Peyer's patch (tissue), 4 donors: ENCODE measurements around the gene SPEM2. TPM values are rescaled to one million over a fixed set of nuclear protein-coding genes. Genes with fewer than 3 reads are reported as not detected.

Experiments used
- DNase-seq, 3 donors: peaks; one replicate each; pipeline ENCODE4 v3.0.0-alpha.2; 2017 to 2019
- H3K27ac ChIP-seq, 4 donors: fragments of 200-600 bp; sonication (generic); one replicate each; pipeline ENCODE4 v1.5.1; 2016 to 2019
- H3K27me3 ChIP-seq, 2 donors: fragments of 200-600 bp; sonication (generic); one replicate each; pipeline ENCODE4 v1.5.1; 2019
- H3K36me3 ChIP-seq, 3 donors: fragments of 200-600 bp; sonication (generic); one replicate each; pipeline ENCODE4 v1.5.1; 2016 to 2019
- H3K4me1 ChIP-seq, 4 donors: fragments of 200-600 bp; sonication (generic); one replicate each; pipeline ENCODE4 v1.5.1; 2016 to 2019
- H3K4me3 ChIP-seq, 4 donors: fragments of 200-600 bp; sonication (generic); 1 replicate in 3 of 4; 2 replicates in 1 of 4; pipeline ENCODE4 v1.5.1; 2016 to 2019; ENCODE audit warnings: mild to moderate bottlenecking in 1 of 4
- H3K9me3 ChIP-seq, 4 donors: fragments of 200-600 bp; sonication (generic); one replicate each; pipeline ENCODE4 v1.5.1; 2016 to 2019; ENCODE audit warnings: mild to moderate bottlenecking in 1 of 4
- CTCF ChIP-seq, 6 experiments: fragments of 450-650 bp in 4 of 6; fragments of 200-600 bp in 2 of 6; sonication (generic) in 1 of 6; IDR thresholded peaks; one replicate each; pipeline ENCODE4 v1.5.1; 2017 to 2019; ENCODE audit warnings: antibody characterized with exemption in 6 of 6, mild to moderate bottlenecking in 3 of 6, moderate library complexity in 1 of 6
- POLR2A ChIP-seq, 2 donors: fragments of 450-650 bp; IDR thresholded peaks; one replicate each; pipeline ENCODE4 v1.5.1; 2017; ENCODE audit warnings: antibody characterized with exemption in 2 of 2, mild to moderate bottlenecking in 2 of 2, moderate library complexity in 2 of 2
- total RNA-seq, 4 donors: library from RNA; depleted of rRNA; stranded (reverse); fragments of >200 nt; gene quantifications; one replicate each; pipeline ENCODE4 v1.1.0, GENCODE V29; 2016

SPEM2 gene
- total RNA-seq, 4 donors from 2014 or later = not detected

- TF ChIP-seq CTCF (IDR thresholded peaks at IDR 0.05) = no peak
- Histone ChIP-seq H3K4me1 (peaks cover 0 to 7% (median 0%) of the 10 kb centered on the region in 4 donors), H3K27me3 (no peaks in the 10 kb centered on the region), H3K4me3 (no peak overlapping the region), H3K27ac (no peak overlapping the region), H3K36me3 (no peaks in the 10 kb centered on the region), H3K9me3 (no peaks in the 10 kb centered on the region)
- no peak for DNase-seq
Measured at GRCh38 chr17:7408863-7409262, 16.6 kb upstream of the SPEM2 start.

GRCh38 chr17:7409716-7410115, 15.7 kb upstream of the SPEM2 start:
- TF ChIP-seq POLR2A (IDR thresholded peaks at IDR 0.05) (no peak), CTCF (IDR thresholded peaks at IDR 0.05) (no peak)
- Histone ChIP-seq H3K4me3 (no peak overlapping the region), H3K27me3 (no peaks in the 10 kb centered on the region), H3K4me1 (peaks cover 0 to 7% (median 0%) of the 10 kb centered on the region in 4 donors), H3K36me3 (no peaks in the 10 kb centered on the region), H3K9me3 (no peaks in the 10 kb centered on the region), H3K27ac (no peak overlapping the region)
- DNase-seq = no peak

- no peak for TF ChIP-seq POLR2A (IDR thresholded peaks at IDR 0.05)
- TF ChIP-seq CTCF (IDR thresholded peaks at IDR 0.05) = no peak
- DNase-seq = no peak
- H3K27me3 ChIP-seq = no peaks in the 10 kb centered on the region
- no peaks in the 10 kb centered on the region for H3K9me3 ChIP-seq
- H3K4me1 ChIP-seq = no peaks in the 10 kb centered on the region
- H3K27ac ChIP-seq = no peak overlapping the region
- H3K36me3 ChIP-seq = no peaks in the 10 kb centered on the region
- H3K4me3 ChIP-seq = no peak overlapping the region
Measured at GRCh38 chr17:7410634-7411426, 14.6 kb upstream of the SPEM2 start.

- TF ChIP-seq CTCF (IDR thresholded peaks at IDR 0.05) (no peak), POLR2A (IDR thresholded peaks at IDR 0.05) (no peak)
- no peak for DNase-seq
- Histone ChIP-seq H3K27me3 (no peaks in the 10 kb centered on the region), H3K4me3 (no peak overlapping the region), H3K27ac (no peak overlapping the region), H3K9me3 (no peaks in the 10 kb centered on the region), H3K4me1 (no peaks in the 10 kb centered on the region), H3K36me3 (no peaks in the 10 kb centered on the region)
Measured at GRCh38 chr17:7411427-7411750, 14.0 kb upstream of the SPEM2 start.

- Histone ChIP-seq H3K36me3 (no peaks in the 10 kb centered on the region), H3K27ac (no peak overlapping the region), H3K4me1 (no peaks in the 10 kb centered on the region), H3K4me3 (no peak overlapping the region), H3K9me3 (no peaks in the 10 kb centered on the region), H3K27me3 (no peaks in the 10 kb centered on the region)
- no peak for DNase-seq
- TF ChIP-seq POLR2A (IDR thresholded peaks at IDR 0.05) = no peak
- no peak for TF ChIP-seq CTCF (IDR thresholded peaks at IDR 0.05)
Measured at GRCh38 chr17:7413346-7413985, 11.9 kb upstream of the SPEM2 start.
